ENCODE results near the gene ARVCF. TPM values are rescaled to one million over a fixed set of nuclear protein-coding genes. Genes with fewer than 3 reads are reported as not detected.
"Not testable (repeated sequence)": the region's sequence is repeated elsewhere in the genome, so short reads cannot be mapped to it uniquely, and the experiment has no call there.

Gene ARVCF
- polyA plus RNA-seq, 1 donor: 122 TPM

GRCh38 chr22:19936513-19936912 lies 80.1 kb downstream of the ARVCF start:
- no peak for DNase-seq (ENCODE audit: low read depth)

DNA sequence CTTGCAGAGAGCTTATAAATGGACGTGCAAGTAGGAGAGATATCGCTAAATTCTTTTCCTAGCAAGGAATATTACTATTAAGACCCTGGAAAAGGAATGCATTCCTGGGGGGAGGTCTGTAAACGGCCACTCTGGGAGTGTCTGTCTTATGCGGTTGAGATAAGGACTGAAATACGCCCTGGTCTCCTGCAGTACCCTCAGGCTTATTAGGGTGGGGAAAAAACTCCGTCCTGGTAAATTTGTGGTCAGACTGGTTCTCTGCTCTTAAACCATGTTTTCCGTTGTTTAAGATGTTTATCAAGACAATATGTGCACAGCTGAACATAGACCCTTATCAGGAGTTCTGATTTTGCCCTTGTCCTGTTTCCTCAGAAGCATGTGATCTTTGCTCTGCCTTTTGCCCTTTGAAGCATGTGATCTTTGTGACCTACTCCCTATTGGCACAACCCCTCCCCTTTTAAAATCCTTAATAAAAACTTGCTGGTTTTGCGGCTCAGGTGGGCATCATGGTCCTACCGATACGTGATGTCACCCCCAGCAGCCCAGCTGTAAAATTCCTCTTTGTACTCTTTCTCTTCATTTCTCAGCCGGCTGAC lies 81.4 kb downstream of the ARVCF start:
- DNase-seq (ENCODE audit: low read depth): not testable (repeated sequence)

GRCh38 chr22:19933341-19934241 lies 83.0 kb downstream of the ARVCF start:
- no peak for DNase-seq (ENCODE audit: low read depth)

DNA sequence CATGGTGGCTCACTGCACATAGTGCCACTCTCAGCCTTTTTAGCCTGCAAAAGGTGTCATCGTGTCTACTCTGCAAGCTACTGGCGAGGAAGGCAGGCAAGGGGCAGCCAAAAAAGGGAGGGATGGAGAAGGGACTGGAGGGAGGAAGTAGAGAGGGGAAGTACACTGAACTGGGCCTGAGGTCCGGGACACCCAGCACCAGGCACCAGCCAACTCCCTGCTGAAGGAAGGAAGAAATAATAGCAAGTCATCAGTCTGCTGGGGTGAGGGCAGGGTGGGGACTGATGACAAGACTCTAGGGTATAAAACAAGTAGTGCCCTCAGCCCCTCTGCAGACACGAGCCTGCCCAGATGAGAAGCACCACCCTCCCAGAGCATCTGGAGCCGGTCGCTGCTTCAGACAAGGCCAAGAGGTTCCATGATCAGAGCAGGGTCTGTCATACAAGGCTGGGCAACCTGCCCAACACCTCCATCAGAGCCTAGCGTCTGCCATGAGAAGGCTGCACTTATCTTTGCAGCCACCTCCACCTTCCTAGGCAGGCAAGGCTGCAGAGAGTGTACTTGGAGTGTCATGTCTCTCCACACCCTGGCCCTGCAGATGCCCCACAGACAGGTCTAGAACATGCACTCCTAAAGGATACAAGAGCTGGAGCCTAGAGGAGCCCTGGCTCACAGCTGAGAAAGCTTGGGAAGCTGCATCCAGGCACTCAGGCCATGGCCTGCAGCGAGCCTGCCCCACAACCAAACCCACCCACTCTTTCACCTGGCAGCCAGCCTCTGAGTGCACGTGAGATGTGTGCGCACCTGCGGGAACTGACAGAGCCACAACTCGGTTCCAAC lies 84.0 kb downstream of the ARVCF start:
- no peak for DNase-seq (ENCODE audit: low read depth)

GRCh38 chr22:19931514-19931913 lies 85.1 kb downstream of the ARVCF start:
- DNase-seq (ENCODE audit: low read depth): no peak

DNA sequence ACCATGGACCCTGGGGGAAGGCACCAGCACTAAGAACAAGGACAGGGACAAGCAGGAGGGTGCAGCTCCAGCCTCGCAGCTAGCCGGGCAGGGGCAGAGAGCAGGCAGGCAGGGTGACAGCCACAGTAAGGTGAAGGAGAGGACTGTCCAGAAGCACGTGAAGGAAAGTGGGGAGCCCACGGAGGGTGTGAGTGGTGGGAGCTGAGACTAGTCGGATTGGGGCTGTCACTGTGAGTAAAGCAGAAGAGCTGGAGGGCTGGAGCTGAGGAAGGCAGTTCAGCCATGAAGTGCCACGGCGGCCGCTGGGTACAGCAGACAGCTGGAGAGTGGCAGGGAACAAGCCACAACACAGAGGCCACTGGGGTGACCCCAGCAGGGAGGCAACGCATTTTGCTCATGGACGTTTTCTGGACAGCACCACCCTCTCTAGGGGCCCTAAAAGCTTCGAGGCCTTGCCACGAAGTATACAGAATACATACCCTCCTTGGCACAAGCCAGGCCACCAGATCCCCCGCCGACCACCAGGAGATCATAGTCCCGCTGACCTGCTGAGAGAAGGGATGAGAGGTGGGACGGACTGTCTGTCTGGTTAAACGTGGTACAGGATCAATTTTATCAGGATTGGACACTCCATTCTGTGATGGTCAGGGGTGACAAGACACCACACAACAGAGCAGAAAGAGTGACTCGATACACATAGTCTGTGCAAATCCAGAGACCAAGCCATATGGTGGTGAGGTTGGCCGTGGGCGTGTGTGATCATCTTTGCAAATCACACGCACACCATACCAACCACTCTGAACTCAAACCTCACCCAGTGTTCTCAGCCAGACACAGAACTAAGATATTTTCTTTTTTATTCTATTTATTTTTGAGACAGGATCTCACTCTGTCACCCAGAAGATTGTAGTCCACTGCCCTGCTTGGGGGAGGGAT lies 85.8 kb downstream of the ARVCF start:
- DNase-seq (ENCODE audit: low read depth): no peak

DNA sequence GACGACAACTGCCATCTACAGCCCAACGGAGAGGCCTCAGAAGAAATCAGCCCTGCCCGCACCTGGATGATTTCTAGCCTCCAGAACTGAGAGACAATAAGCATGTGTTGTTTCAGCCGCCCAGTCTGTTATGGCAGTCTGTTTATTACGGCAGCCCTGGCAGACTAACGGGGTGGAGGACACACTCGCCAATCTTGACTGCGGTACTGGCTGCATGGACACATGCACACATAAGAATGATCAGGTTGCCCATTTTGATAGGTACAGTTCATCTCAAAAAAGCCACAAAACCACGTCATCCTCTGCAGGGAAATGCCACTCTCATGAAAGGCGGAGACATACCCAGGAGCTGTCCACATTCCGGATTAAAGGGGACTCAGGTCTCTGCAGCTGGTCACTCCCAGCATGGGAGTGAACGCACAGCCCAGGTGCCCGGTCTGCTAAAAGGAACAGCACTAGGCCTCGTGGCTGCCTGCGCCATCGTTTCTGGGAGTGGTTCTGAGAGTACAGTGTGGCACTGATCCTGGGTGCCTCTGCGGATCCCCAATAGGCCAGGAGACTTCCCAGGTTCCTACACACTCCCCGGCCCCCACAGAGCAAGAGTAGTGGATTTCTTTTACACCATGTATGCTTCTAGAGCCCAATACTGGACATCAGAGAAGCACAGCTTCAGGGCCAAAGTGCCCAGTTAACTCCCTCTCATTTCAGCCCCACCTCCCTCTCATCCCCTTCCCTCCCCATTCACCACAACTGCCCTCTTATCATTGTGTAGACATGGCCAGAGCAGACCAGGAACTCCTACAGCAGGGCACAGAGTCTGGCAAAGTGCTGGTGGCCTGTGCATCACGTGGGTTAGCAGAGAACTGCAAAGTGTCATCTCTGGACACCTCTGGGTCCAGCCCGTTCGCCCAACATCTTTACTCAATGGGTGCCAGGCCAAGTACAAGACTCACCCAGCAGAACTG lies 86.8 kb downstream of the ARVCF start:
- no peak for DNase-seq (ENCODE audit: low read depth)

GRCh38 chr22:19928207-19928606 lies 88.4 kb downstream of the ARVCF start:
- DNase-seq (ENCODE audit: low read depth): no peak

DNA sequence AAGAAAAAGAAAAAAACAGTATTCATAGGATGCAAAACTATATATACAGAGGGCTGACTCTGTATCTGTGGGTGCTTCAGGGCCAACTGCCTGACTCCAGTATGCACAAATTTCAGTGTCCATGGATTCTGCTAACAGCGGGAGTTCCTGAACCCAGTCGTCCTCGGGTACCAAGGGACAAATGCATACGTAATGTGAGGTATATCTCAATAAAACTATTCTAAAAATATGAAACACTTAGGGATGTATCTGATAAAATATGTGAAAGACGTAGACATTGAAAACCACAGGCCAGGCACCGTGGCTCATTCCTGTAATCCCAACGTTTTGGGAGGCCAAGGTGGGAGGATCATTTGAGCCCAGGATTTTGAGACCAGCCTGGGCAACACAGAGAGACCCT lies 88.9 kb downstream of the ARVCF start:
- DNase-seq (ENCODE audit: low read depth): no peak

DNA sequence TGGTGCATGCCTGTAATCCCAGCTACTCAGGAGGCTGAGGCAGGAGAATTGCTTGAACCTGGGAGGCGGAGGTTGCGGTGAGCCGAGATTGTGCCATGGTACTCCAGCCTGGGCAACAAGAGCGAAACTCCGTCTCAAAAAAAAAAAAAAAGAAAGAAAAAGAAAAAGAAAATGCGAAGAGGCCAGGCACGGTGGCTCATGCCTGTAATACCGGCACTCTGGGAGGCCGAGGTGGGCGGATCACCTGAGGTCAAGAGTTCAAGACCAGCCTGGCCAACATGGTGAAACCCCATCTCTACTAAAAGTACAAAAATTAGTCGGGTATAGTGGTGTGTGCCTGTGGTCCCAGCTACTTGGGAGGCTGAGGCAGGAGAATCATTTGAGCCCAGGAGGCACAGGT lies 90.6 kb downstream of the ARVCF start:
- not testable (repeated sequence) for DNase-seq (ENCODE audit: low read depth)

DNA sequence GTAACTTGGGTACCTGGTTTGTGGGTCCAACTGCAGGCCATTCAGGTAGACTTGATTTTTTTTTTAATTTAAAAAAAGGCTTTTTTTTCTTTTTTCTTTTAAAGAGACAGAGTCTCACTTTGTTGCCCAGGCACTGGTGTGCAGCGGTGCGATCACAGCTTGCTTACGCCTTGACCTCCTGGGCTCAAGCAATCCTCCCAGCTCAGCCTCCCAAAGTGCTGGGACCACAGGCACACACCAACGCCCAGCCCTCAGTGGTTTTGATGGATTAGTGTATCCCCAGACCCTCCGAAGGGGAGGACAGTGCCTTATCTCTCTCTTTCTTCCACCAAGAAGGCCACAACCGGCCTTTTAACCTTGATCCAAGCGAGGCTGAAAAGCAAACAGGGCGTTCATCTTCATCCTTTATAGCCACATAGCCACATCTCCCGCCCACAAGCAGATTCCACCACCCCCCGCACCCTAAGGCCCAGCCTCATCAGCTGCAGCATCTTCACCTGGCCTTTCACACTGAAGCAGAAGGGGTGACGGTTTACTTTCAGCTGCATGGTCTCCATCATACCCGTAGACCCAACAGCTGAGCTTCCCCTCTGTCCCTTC lies 92.6 kb downstream of the ARVCF start:
- no peak for DNase-seq (ENCODE audit: low read depth)

- no peak for DNase-seq (ENCODE audit: low read depth)
These were observed 95.0 kb downstream of the ARVCF start for GRCh38 chr22:19921544-19922081.

Other genes starting within 250 kb of the ARVCF start
- gene GNB1L, start 161.9 kb downstream of the ARVCF start, polyA plus RNA-seq (ENCODE audit: insufficient read length): 3.9 TPM
- gene RTL10, start 161.9 kb downstream of the ARVCF start, polyA plus RNA-seq (ENCODE audit: insufficient read length): 12.0 TPM
- 90.1 TPM for gene COMT, start 75.1 kb downstream of the ARVCF start, polyA plus RNA-seq (ENCODE audit: insufficient read length)
- 19.1 TPM for gene TXNRD2, start 75.0 kb downstream of the ARVCF start, polyA plus RNA-seq (ENCODE audit: insufficient read length)
- gene TANGO2, start 4.3 kb upstream of the ARVCF start, polyA plus RNA-seq (ENCODE audit: insufficient read length): 9.4 TPM
- gene DGCR8, start 63.4 kb upstream of the ARVCF start, polyA plus RNA-seq (ENCODE audit: insufficient read length): 41.7 TPM
- gene RANBP1, start 99.3 kb upstream of the ARVCF start, polyA plus RNA-seq (ENCODE audit: insufficient read length): 91.1 TPM
- 50.2 TPM for gene TRMT2A, start 100.4 kb upstream of the ARVCF start, polyA plus RNA-seq (ENCODE audit: insufficient read length)
- 41.3 TPM for gene ZDHHC8, start 115.0 kb upstream of the ARVCF start, polyA plus RNA-seq (ENCODE audit: insufficient read length)
- gene CCDC188, start 134.2 kb upstream of the ARVCF start, polyA plus RNA-seq (ENCODE audit: insufficient read length): 2.2 TPM